Measurements from ENCODE around the gene FAHD1.
"Not testable (repeated sequence)": the region's sequence is repeated elsewhere in the genome, so short reads cannot be mapped to it uniquely, and the experiment has no call there.

FAHD1 gene

GRCh38 chr16:1790261-1790610, 36.8 kb upstream of the FAHD1 start:
- DNase-seq, result no peak

GRCh38 chr16:1790611-1791255, 36.3 kb upstream of the FAHD1 start:
- DNase-seq, result no peak

GRCh38 chr16:1791256-1791942, 35.6 kb upstream of the FAHD1 start:
- no peak for DNase-seq

- no peak for DNase-seq
Observed at GRCh38 chr16:1791943-1792812, 34.8 kb upstream of the FAHD1 start.

- no peak for DNase-seq
Observed at GRCh38 chr16:1792836-1793577, 34.0 kb upstream of the FAHD1 start.

- DNase-seq, result no peak
Observed at GRCh38 chr16:1793578-1794220, 33.3 kb upstream of the FAHD1 start, which contains the start of gene IGFALS. Gene IGFALS, minus strand, starts transcription at chr16:1793705. Its CDS starts 53 bp downstream, at chr16:1793652.

- DNase-seq, result no peak
Observed at GRCh38 chr16:1794221-1794871, 32.7 kb upstream of the FAHD1 start.

GRCh38 chr16:1794908-1795666, 31.9 kb upstream of the FAHD1 start:
- no peak for DNase-seq

GRCh38 chr16:1799263-1799662, 27.7 kb upstream of the FAHD1 start:
- DNase-seq, result not testable (repeated sequence)

GRCh38 chr16:1800701-1801100, 26.3 kb upstream of the FAHD1 start:
- DNase-seq, result no peak

- DNase-seq, result no peak
Observed at GRCh38 chr16:1807626-1808025, 19.4 kb upstream of the FAHD1 start.

- DNase-seq, result no peak
Observed at GRCh38 chr16:1808691-1809090, 18.3 kb upstream of the FAHD1 start.

GRCh38 chr16:1809281-1809801, 17.7 kb upstream of the FAHD1 start:
- no peak for DNase-seq

GRCh38 chr16:1810106-1810505, 16.9 kb upstream of the FAHD1 start:
- DNase-seq, result no peak

GRCh38 chr16:1810536-1810935, 16.5 kb upstream of the FAHD1 start:
- no peak for DNase-seq

GRCh38 chr16:1812732-1813163, 14.3 kb upstream of the FAHD1 start:
- no peak for DNase-seq

- DNase-seq, result no peak
Observed at GRCh38 chr16:1815461-1815860, 11.5 kb upstream of the FAHD1 start.

GRCh38 chr16:1816396-1817275, 10.4 kb upstream of the FAHD1 start:
- no peak for DNase-seq

GRCh38 chr16:1817276-1817589, 9.8 kb upstream of the FAHD1 start:
- no peak for DNase-seq

GRCh38 chr16:1817716-1818115, 9.3 kb upstream of the FAHD1 start:
- no peak for DNase-seq

All from KG1 (cell line).